Neutrophil (primary cell): ENCODE data around the gene BRAP.

ENCODE experiments used
- H3K27ac ChIP-seq: fragments of 200-600 bp; sonication (generic); 2 replicates; pipeline ENCODE4 v1.5.1; 2016; ENCODE audit warnings: mild to moderate bottlenecking, moderate library complexity
- H3K27me3 ChIP-seq: fragments of 200-600 bp; sonication (generic); 2 replicates; pipeline ENCODE4 v1.6.0; 2016; ENCODE audit warnings: mild to moderate bottlenecking
- H3K36me3 ChIP-seq: fragments of 200-600 bp; sonication (generic); 2 replicates; pipeline ENCODE4 v1.5.1; 2017
- H3K4me1 ChIP-seq, 2 experiments: fragments of 200-600 bp in 1 of 2; sonication (generic) in 1 of 2; 1 replicate in 1 of 2; 2 replicates in 1 of 2; pipeline versions ENCODE4 v1.5.1 to v1.6.1; 2013 to 2016; ENCODE audit warnings: low read depth in 1 of 2, low read length in 1 of 2, mild to moderate bottlenecking in 1 of 2, moderate library complexity in 1 of 2; ENCODE audit not compliant: control insufficient read depth in 1 of 2, insufficient read depth in 1 of 2
- H3K4me3 ChIP-seq, 2 experiments: fragments of 200-600 bp in 1 of 2; sonication (generic) in 1 of 2; 1 replicate in 1 of 2; 2 replicates in 1 of 2; pipeline ENCODE4 v1.5.1; 2013 to 2016; ENCODE audit warnings: low read depth in 1 of 2, low read length in 1 of 2, mild to moderate bottlenecking in 1 of 2, moderate library complexity in 1 of 2
- H3K9me3 ChIP-seq: fragments of 200-600 bp; sonication (generic); 2 replicates; pipeline ENCODE4 v1.5.1; 2016
- CTCF ChIP-seq: fragments of 200-600 bp; sonication (generic); IDR thresholded peaks from 2 replicates; pipeline ENCODE4 v1.5.1; 2016; ENCODE audit warnings: antibody characterized with exemption

The BRAP gene

GRCh38 chr12:111693818-111694217 is 8.1 kb upstream of the BRAP start:
- TF ChIP-seq CTCF = no peak

GRCh38 chr12:111692575-111693210 is 6.9 kb upstream of the BRAP start:
- no peaks in the 10 kb centered on the region for H3K27me3 ChIP-seq
- H3K36me3 ChIP-seq = peaks cover 51% of the 10 kb centered on the region
- H3K9me3 ChIP-seq = no peaks in the 10 kb centered on the region
- H3K27ac ChIP-seq = no peak overlapping the region
- H3K4me1 ChIP-seq = no peaks in the 10 kb centered on the region
- no peak for TF ChIP-seq CTCF
- no peak overlapping the region for H3K4me3 ChIP-seq

More at GRCh38 chr12:111693818-111694217, 8.1 kb upstream of the BRAP start:
- Histone ChIP-seq H3K9me3 (no peaks in the 10 kb centered on the region), H3K36me3 (peaks cover 51% of the 10 kb centered on the region), H3K4me1 (no peaks in the 10 kb centered on the region), H3K4me3 (no peak overlapping the region), H3K27ac (no peak overlapping the region), H3K27me3 (no peaks in the 10 kb centered on the region)

GRCh38 chr12:111691262-111691661 is 5.5 kb upstream of the BRAP start:
- H3K27me3 ChIP-seq = no peaks in the 10 kb centered on the region
- peaks cover 8 to 9% of the 10 kb centered on the region in 2 experiments for H3K4me1 ChIP-seq
- peaks cover 42% of the 10 kb centered on the region for H3K36me3 ChIP-seq
- no peak overlapping the region for H3K27ac ChIP-seq
- H3K4me3 ChIP-seq = no peak overlapping the region
- TF ChIP-seq CTCF = no peak
- no peaks in the 10 kb centered on the region for H3K9me3 ChIP-seq

GRCh38 chr12:111687952-111688351 is 2.2 kb upstream of the BRAP start:
- no peak for TF ChIP-seq CTCF
- Histone ChIP-seq H3K27ac (no peak overlapping the region), H3K27me3 (no peaks in the 10 kb centered on the region), H3K36me3 (peaks cover 10% of the 10 kb centered on the region), H3K4me3 (no peak overlapping the region), H3K9me3 (no peaks in the 10 kb centered on the region), H3K4me1 (peaks cover 21 to 29% of the 10 kb centered on the region in 2 experiments)

GRCh38 chr12:111687255-111687654 is 1.5 kb upstream of the BRAP start:
- no peak overlapping the region for H3K4me3 ChIP-seq
- TF ChIP-seq CTCF = no peak
- peaks cover 21 to 29% of the 10 kb centered on the region in 2 experiments for H3K4me1 ChIP-seq
- no peaks in the 10 kb centered on the region for H3K27me3 ChIP-seq
- H3K36me3 ChIP-seq = peaks cover 10% of the 10 kb centered on the region
- H3K9me3 ChIP-seq = no peaks in the 10 kb centered on the region
- H3K27ac ChIP-seq = no peak overlapping the region
